HCT116 (cell line): ENCODE measurements around the gene SH3GL3. TPM values are rescaled to one million over a fixed set of nuclear protein-coding genes. Genes with fewer than 3 reads are reported as not detected.

Experiments used
- ATAC-seq: fragments of 200-7000 bp; cut with Tn5 transposase; 2 replicates; pipeline ENCODE4 v1.9.1; 2020; ENCODE audit warnings: mild to moderate bottlenecking, moderate library complexity
- BruUV-seq: library from RNA; stranded (reverse); fragments of 400-500 nt; replicated peaks from 2 replicates; lab custom pipeline; 2021; lab: Mats Ljungman, UMichigan
- CTCF ChIA-PET: fragments of 300-600 bp; sonication (Branson Sonifier 250); formaldehyde crosslinking; loops from one replicate; lab custom pipeline; 2021; ENCODE audit warnings: antibody characterized with exemption; lab: Charles Lee
- POLR2A ChIA-PET: fragments of 300-600, 350-600 bp; sonication (Branson Sonifier 250); formaldehyde crosslinking; loops from one replicate; lab custom pipeline; 2021; ENCODE audit warnings: antibody characterized with exemption; lab: Charles Lee
- RAD21 ChIA-PET, 2 experiments: fragments of 300-600 bp; sonication (Branson Sonifier 250); formaldehyde crosslinking; loops; one replicate each; lab custom pipeline; 2023; ENCODE audit warnings: low total read pairs in 2 of 2; ENCODE audit not compliant: uncharacterized antibody in 2 of 2, unreplicated experiment in 2 of 2, low non-redundant PET in 1 of 2; lab: Charles Lee
- DNase-seq: peaks from one replicate; pipeline ENCODE4 v3.0.0-alpha.2; 2010; ENCODE audit warnings: low read depth, low spot score
- H2AFZ ChIP-seq: fragments of 200-600 bp; shearing (Covaris generic), sonication (generic); 2 replicates; pipeline ENCODE4 v1.6.1; 2017; ENCODE audit warnings: low read depth, mixed run types, mixed read lengths, antibody characterized with exemption, low read length; ENCODE audit not compliant: poor library complexity, severe bottlenecking
- H3K27ac ChIP-seq: 2 replicates; pipeline ENCODE4 v1.5.1; 2012; ENCODE audit warnings: low read depth, low read length
- H3K27me3 ChIP-seq: fragments of 200-600 bp; sonication (generic); 2 replicates; pipeline ENCODE4 v1.6.1; 2016; ENCODE audit warnings: mixed run types, low read length, mixed read lengths; ENCODE audit not compliant: insufficient read depth
- H3K36me3 ChIP-seq, 2 experiments: fragments of 200-500 bp in 1 of 2; fragments of 200-600 bp in 1 of 2; sonication (Bioruptor generic) in 1 of 2; sonication (generic) in 1 of 2; 2 replicates each; pipeline versions ENCODE4 v1.5.1 to v1.6.1; 2014 to 2016; ENCODE audit warnings: low read length in 2 of 2, inconsistent platforms in 1 of 2, mixed read lengths in 1 of 2, mixed run types in 1 of 2; ENCODE audit not compliant: insufficient read depth in 2 of 2, control insufficient read depth in 1 of 2
- H3K4me1 ChIP-seq, 2 experiments: fragments of 200-600 bp in 1 of 2; sonication (generic) in 1 of 2; 2 replicates each; pipeline versions ENCODE4 v1.5.1 to v1.6.1; 2012 to 2017; ENCODE audit warnings: low read length in 2 of 2, inconsistent platforms in 1 of 2, mild to moderate bottlenecking in 1 of 2, mixed read lengths in 1 of 2, mixed run types in 1 of 2, moderate library complexity in 1 of 2; ENCODE audit not compliant: insufficient read depth in 2 of 2, control insufficient read depth in 1 of 2
- H3K4me2 ChIP-seq: fragments of 200-600 bp; sonication (generic); 2 replicates; pipeline ENCODE4 v1.6.1; 2017; ENCODE audit warnings: mixed run types, low read length, mixed read lengths
- H3K4me3 ChIP-seq, 2 experiments: fragments of 200-600 bp in 1 of 2; sonication (generic) in 1 of 2; replicated peaks in 1 of 2; 2 replicates each; pipeline ENCODE4 v1.5.1; 2011 to 2016; ENCODE audit warnings: low read length in 2 of 2, control low read depth in 1 of 2, low read depth in 1 of 2, mild to moderate bottlenecking in 1 of 2, mixed read lengths in 1 of 2, mixed run types in 1 of 2
- H3K79me2 ChIP-seq: fragments of 200-600 bp; sonication (generic); 2 replicates; pipeline ENCODE4 v1.6.1; 2017; ENCODE audit warnings: mild to moderate bottlenecking, mixed run types, low read length, moderate library complexity, mixed read lengths; ENCODE audit not compliant: insufficient read depth
- H3K9ac ChIP-seq: fragments of 200-600 bp; sonication (generic); 2 replicates; pipeline ENCODE4 v1.6.1; 2016; ENCODE audit warnings: low read length, mixed read lengths
- H3K9me2 ChIP-seq: fragments of 200-600 bp; sonication (generic), shearing (Covaris generic); 2 replicates; pipeline ENCODE4 v1.6.1; 2017; ENCODE audit warnings: mixed run types, mild to moderate bottlenecking, moderate library complexity; ENCODE audit not compliant: insufficient read depth
- H3K9me3 ChIP-seq, 2 experiments: fragments of 200-500 bp in 1 of 2; fragments of 200-600 bp in 1 of 2; sonication (Bioruptor generic) in 1 of 2; sonication (generic) in 1 of 2; 2 replicates each; pipeline ENCODE4 v1.6.1; 2014 to 2017; ENCODE audit warnings: low read length in 2 of 2, mixed read lengths in 2 of 2, inconsistent platforms in 1 of 2, low read depth in 1 of 2, mild to moderate bottlenecking in 1 of 2, mixed run types in 1 of 2, moderate library complexity in 1 of 2; ENCODE audit not compliant: control insufficient read depth in 1 of 2, insufficient read depth in 1 of 2
- H4K20me1 ChIP-seq: fragments of 200-600 bp; sonication (generic), shearing (Covaris generic); 2 replicates; pipeline ENCODE4 v1.6.1; 2017; ENCODE audit warnings: mixed run types, mild to moderate bottlenecking, moderate library complexity; ENCODE audit not compliant: insufficient read depth
- ATF3 ChIP-seq: IDR thresholded peaks from 2 replicates; pipeline ENCODE4 v1.6.1; 2012
- CBX3 ChIP-seq: IDR thresholded peaks from 2 replicates; pipeline ENCODE4 v1.6.1; 2012; ENCODE audit warnings: low read depth
- CEBPB ChIP-seq: IDR thresholded peaks from 2 replicates; pipeline ENCODE4 v1.6.1; 2012; ENCODE audit warnings: low read depth
- CTCF ChIP-seq, 3 experiments: fragments of 200-600 bp in 1 of 3; sonication (generic) in 1 of 3; IDR thresholded peaks in 2 of 3; conservative IDR thresholded peaks in 1 of 3; 2 replicates each; pipeline ENCODE4 v1.5.1; 2012 to 2017; ENCODE audit warnings: low read depth in 2 of 3, low read length in 2 of 3, antibody characterized with exemption in 1 of 3, borderline replicate concordance in 1 of 3, control low read depth in 1 of 3, mild to moderate bottlenecking in 1 of 3, mixed read lengths in 1 of 3, mixed run types in 1 of 3, moderate library complexity in 1 of 3; ENCODE audit not compliant: insufficient read depth in 1 of 3
- EGR1 ChIP-seq: IDR thresholded peaks from 2 replicates; pipeline ENCODE4 v1.6.1; 2012; ENCODE audit warnings: low read depth
- EZH2 ChIP-seq: fragments of 200-600 bp; sonication (generic); IDR thresholded peaks from 2 replicates; pipeline ENCODE4 v1.6.1; 2017; ENCODE audit warnings: antibody characterized with exemption, mixed run types
- JUND ChIP-seq: IDR thresholded peaks from 2 replicates; pipeline ENCODE4 v1.6.1; 2012
- MAX ChIP-seq: IDR thresholded peaks from 2 replicates; pipeline ENCODE4 v1.6.1; 2012
- POLR2A ChIP-seq: IDR thresholded peaks from 2 replicates; pipeline ENCODE4 v1.7.0; 2011; ENCODE audit warnings: borderline replicate concordance; ENCODE audit not compliant: insufficient read depth, insufficient read length; ENCODE audit errors: extremely low read depth
- POLR2AphosphoS5 ChIP-seq: IDR thresholded peaks from 2 replicates; pipeline ENCODE4 v1.6.1; 2011; ENCODE audit warnings: mild to moderate bottlenecking, low read depth, low read length, moderate library complexity
- RAD21 ChIP-seq: IDR thresholded peaks from 2 replicates; pipeline ENCODE4 v1.6.1; 2012; ENCODE audit warnings: low read depth, mild to moderate bottlenecking
- REST ChIP-seq: IDR thresholded peaks from 2 replicates; pipeline ENCODE4 v1.6.1; 2012; ENCODE audit warnings: low read depth
- SIN3A ChIP-seq: IDR thresholded peaks from 2 replicates; pipeline ENCODE4 v1.6.1; 2012; ENCODE audit warnings: low read depth
- SP1 ChIP-seq: IDR thresholded peaks from 2 replicates; pipeline ENCODE4 v1.6.1; 2012; ENCODE audit warnings: low read depth
- TCF7L2 ChIP-seq: IDR thresholded peaks from 2 replicates; pipeline ENCODE4 v1.7.0; 2011; ENCODE audit warnings: borderline replicate concordance, inconsistent platforms; ENCODE audit not compliant: insufficient read depth, insufficient read length; ENCODE audit errors: extremely low read depth
- YY1 ChIP-seq: IDR thresholded peaks from 2 replicates; pipeline ENCODE4 v1.6.1; 2011; ENCODE audit warnings: low read length, low read depth, moderate library complexity, mild to moderate bottlenecking; ENCODE audit not compliant: insufficient replicate concordance; ENCODE audit errors: extremely low read depth
- ZBTB33 ChIP-seq: IDR thresholded peaks from 2 replicates; pipeline ENCODE4 v1.6.1; 2011; ENCODE audit warnings: mild to moderate bottlenecking, low read length, moderate library complexity; ENCODE audit not compliant: insufficient replicate concordance; ENCODE audit errors: extremely low read depth
- ZNF274 ChIP-seq: fragments of 200-500 bp; sonication (Bioruptor generic); IDR thresholded peaks from 2 replicates; pipeline ENCODE4 v1.6.1; 2014; ENCODE audit warnings: mild to moderate bottlenecking, low read depth, low read length, inconsistent platforms
- intact Hi-C: fragments of 100-400 bp; cut with micrococcal nuclease; formaldehyde crosslinking; loops from 2 replicates; pipeline ENCODE4 v1.10.0; 2022
- total RNA-seq: library from RNA; stranded (reverse); gene quantifications from one replicate; pipeline ENCODE4 v1.2.1, GENCODE V29; 2021; ENCODE audit not compliant: unreplicated experiment

The SH3GL3 gene
- total RNA-seq, 1 experiment from 2014 or later: 1.3 TPM

GRCh38 chr15:83554558-83554957 is 107.4 kb downstream of the SH3GL3 start (continued):
- no peak for TF ChIP-seq CTCF (IDR thresholded peaks at IDR 0.05 in 2 of 3, conservative IDR thresholded peaks at IDR 0.05 in 1 of 3; ENCODE audit: borderline replicate concordance in 1 of 3, insufficient read depth in 1 of 3, low read depth in 2 of 3, low read length in 2 of 3)
- TF ChIP-seq POLR2AphosphoS5: no peak

GRCh38 chr15:83555383-83555782 is 108.2 kb downstream of the SH3GL3 start:
- H3K27me3 ChIP-seq: no peaks in the 10 kb centered on the region
- H3K9me2 ChIP-seq: no peaks in the 10 kb centered on the region
- RAD21 ChIA-PET: no interaction called here
- no peak for TF ChIP-seq TCF7L2
- TF ChIP-seq POLR2A: no peak
- TF ChIP-seq SIN3A: no peak
- no peak for TF ChIP-seq ATF3
- TF ChIP-seq ZBTB33: no peak
- no peak for TF ChIP-seq ZNF274
- TF ChIP-seq YY1: no peak
- no peak for TF ChIP-seq SP1
- no peak for TF ChIP-seq EZH2
- TF ChIP-seq CEBPB: no peak
- no peak for TF ChIP-seq EGR1
- no peak for TF ChIP-seq RAD21
- TF ChIP-seq POLR2AphosphoS5: no peak
- no peak for TF ChIP-seq REST
- TF ChIP-seq CBX3: no peak
- no peak for TF ChIP-seq MAX
- TF ChIP-seq JUND: no peak
- no peak overlapping the region for H3K27ac ChIP-seq
- CTCF ChIA-PET: no interaction called here
- H3K4me1 ChIP-seq: no peaks in the 10 kb centered on the region
- no peaks in the 10 kb centered on the region for H3K9me3 ChIP-seq
- no TSS peak for BruUV-seq
- H3K4me3 ChIP-seq: no peak overlapping the region
- no peaks in the 10 kb centered on the region for H4K20me1 ChIP-seq
- no peaks in the 10 kb centered on the region for H3K79me2 ChIP-seq
- H3K36me3 ChIP-seq: no peaks in the 10 kb centered on the region
- DNase-seq (no peak), ATAC-seq (no peak)
- POLR2A ChIA-PET: no interaction called here
- no peak overlapping the region for H3K9ac ChIP-seq
- intact Hi-C loops: no loop called here
- H3K4me2 ChIP-seq: no peak overlapping the region
- no peak overlapping the region for H2AFZ ChIP-seq
